NT2/D1 (cell line): ENCODE measurements around the gene BMAL1.

Experiments
- SUZ12 ChIP-seq: IDR thresholded peaks from 2 replicates; pipeline ENCODE4 v1.6.1; 2011; ENCODE audit not compliant: insufficient read length, insufficient read depth; ENCODE audit errors: extremely low read depth
- YY1 ChIP-seq: IDR thresholded peaks from 2 replicates; pipeline ENCODE4 v1.6.1; 2011; ENCODE audit not compliant: insufficient read length, insufficient read depth
- ZNF274 ChIP-seq: IDR thresholded peaks from 2 replicates; pipeline ENCODE4 v1.6.1; 2011; ENCODE audit warnings: mild to moderate bottlenecking, low read depth, low read length

DNA sequence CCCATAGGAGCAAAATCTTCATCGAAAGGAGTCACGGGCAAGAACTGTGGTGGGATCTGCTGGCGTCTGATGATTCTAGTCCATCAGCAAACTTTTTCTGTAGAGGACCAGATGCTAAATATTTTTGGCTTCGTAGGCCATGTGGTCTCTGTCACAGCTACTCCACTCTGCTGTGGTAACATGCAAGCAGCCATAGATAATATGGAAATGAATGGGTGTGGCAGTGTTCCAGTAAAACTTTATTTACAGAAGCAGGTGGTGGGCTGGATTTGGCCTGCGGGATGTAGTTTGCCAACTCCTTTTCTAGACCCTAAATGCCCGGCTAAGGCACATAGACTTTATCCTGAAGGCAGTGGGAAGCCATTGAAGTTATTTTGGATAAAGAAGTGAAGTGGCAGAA, 32.9 kb downstream of the BMAL1 start:
- TF ChIP-seq YY1 = no peak
- TF ChIP-seq ZNF274 = no peak
- TF ChIP-seq SUZ12 = no peak
